ENCODE data around the gene ISM2. TPM values are rescaled to one million over a fixed set of nuclear protein-coding genes. Genes with fewer than 3 reads are reported as not detected.

Gene ISM2
- total RNA-seq, 2 donors from 2014 or later: 1.3 to 1.6 TPM

- H3K9me3 ChIP-seq (ENCODE audit: control insufficient read depth, low read length): no peaks in the 10 kb centered on the region
- H3K27ac Mint-ChIP-seq: no peak overlapping the region
- DNase-seq: no peak
- TF ChIP-seq CTCF (conservative IDR thresholded peaks at IDR 0.05): no peak
- no peak overlapping the region for H3K4me3 Mint-ChIP-seq
- no peaks in the 10 kb centered on the region for H3K27me3 ChIP-seq (ENCODE audit: control insufficient read depth, insufficient read depth, low read length, poor library complexity, severe bottlenecking)
- no peak overlapping the region for H3K4me3 ChIP-seq (ENCODE audit: low read length)
- no peak overlapping the region for H3K9ac ChIP-seq (ENCODE audit: extremely low read depth, low read length, poor library complexity, severe bottlenecking)
- H3K36me3 ChIP-seq (ENCODE audit: control insufficient read depth, insufficient read depth, low read length): peaks cover 20% of the 10 kb centered on the region
- no peaks in the 10 kb centered on the region for H3K4me1 ChIP-seq (ENCODE audit: control insufficient read depth, insufficient read depth, low read length)
- no peaks in the 10 kb centered on the region for H3K27me3 Mint-ChIP-seq (ENCODE audit: insufficient read depth)
- H3K9me3 Mint-ChIP-seq: no peaks in the 10 kb centered on the region
- H3K4me1 Mint-ChIP-seq: no peaks in the 10 kb centered on the region
- H3K27ac ChIP-seq (ENCODE audit: low read depth, low read length): no peak overlapping the region
- 91 to 98% methylated on average over 6 of the region's 6 CpGs for WGBS, 2 experiments (ENCODE audit: insufficient coverage in 1 of 2, insufficient read length in 1 of 2)
- peaks cover 26% of the 10 kb centered on the region for H3K36me3 Mint-ChIP-seq (ENCODE audit: low read depth)
Measured at GRCh38 chr14:77524536-77524935, 25.9 kb upstream of the ISM2 start.

- H3K27ac Mint-ChIP-seq: peak overlapping the region; percentile 16
- WGBS, 2 experiments (ENCODE audit: insufficient coverage in 1 of 2, insufficient read length in 1 of 2): 92 to 93% methylated on average over 2 to 3 of the region's 3 CpGs
- no peaks in the 10 kb centered on the region for H3K4me1 ChIP-seq (ENCODE audit: control insufficient read depth, insufficient read depth, low read length)
- H3K4me3 Mint-ChIP-seq: no peak overlapping the region
- TF ChIP-seq CTCF (conservative IDR thresholded peaks at IDR 0.05): no peak
- no peaks in the 10 kb centered on the region for H3K9me3 Mint-ChIP-seq
- peaks cover 29% of the 10 kb centered on the region for H3K36me3 ChIP-seq (ENCODE audit: control insufficient read depth, insufficient read depth, low read length)
- no peak overlapping the region for H3K27ac ChIP-seq (ENCODE audit: low read depth, low read length)
- no peaks in the 10 kb centered on the region for H3K27me3 Mint-ChIP-seq (ENCODE audit: insufficient read depth)
- H3K36me3 Mint-ChIP-seq (ENCODE audit: low read depth): peaks cover 39% of the 10 kb centered on the region
- DNase-seq: no peak
- no peak overlapping the region for H3K4me3 ChIP-seq (ENCODE audit: low read length)
- no peaks in the 10 kb centered on the region for H3K4me1 Mint-ChIP-seq
- no peak overlapping the region for H3K9ac ChIP-seq (ENCODE audit: extremely low read depth, low read length, poor library complexity, severe bottlenecking)
- no peaks in the 10 kb centered on the region for H3K9me3 ChIP-seq (ENCODE audit: control insufficient read depth, low read length)
- no peaks in the 10 kb centered on the region for H3K27me3 ChIP-seq (ENCODE audit: control insufficient read depth, insufficient read depth, low read length, poor library complexity, severe bottlenecking)
Measured at GRCh38 chr14:77523109-77523508, 24.5 kb upstream of the ISM2 start.

GRCh38 chr14:77520555-77520954 lies 21.9 kb upstream of the ISM2 start:
- no peaks in the 10 kb centered on the region for H3K4me1 Mint-ChIP-seq
- no peaks in the 10 kb centered on the region for H3K9me3 Mint-ChIP-seq
- no peaks in the 10 kb centered on the region for H3K27me3 Mint-ChIP-seq (ENCODE audit: insufficient read depth)
- no peak for TF ChIP-seq CTCF (conservative IDR thresholded peaks at IDR 0.05)
- no peak overlapping the region for H3K27ac Mint-ChIP-seq
- no peak overlapping the region for H3K9ac ChIP-seq (ENCODE audit: extremely low read depth, low read length, poor library complexity, severe bottlenecking)
- H3K36me3 Mint-ChIP-seq (ENCODE audit: low read depth): peaks cover 48% of the 10 kb centered on the region
- WGBS, 2 experiments (ENCODE audit: insufficient coverage in 1 of 2, insufficient read length in 1 of 2): 95 to 97% methylated on average over 4 of the region's 4 CpGs
- H3K4me3 ChIP-seq (ENCODE audit: low read length): no peak overlapping the region
- no peaks in the 10 kb centered on the region for H3K4me1 ChIP-seq (ENCODE audit: control insufficient read depth, insufficient read depth, low read length)
- DNase-seq: no peak
- H3K27ac ChIP-seq (ENCODE audit: low read depth, low read length): no peak overlapping the region
- no peaks in the 10 kb centered on the region for H3K9me3 ChIP-seq (ENCODE audit: control insufficient read depth, low read length)
- no peaks in the 10 kb centered on the region for H3K27me3 ChIP-seq (ENCODE audit: control insufficient read depth, insufficient read depth, low read length, poor library complexity, severe bottlenecking)
- peaks cover 41% of the 10 kb centered on the region for H3K36me3 ChIP-seq (ENCODE audit: control insufficient read depth, insufficient read depth, low read length)
- no peak overlapping the region for H3K4me3 Mint-ChIP-seq
